Stimulated activated CD4-positive, alpha-beta T cell treated with anti-CD3 and anti-CD28 coated beads, Interleukin-15, amount 100 ng/mL, for 24 hours (primary cell): ENCODE measurements around the gene HSPA4.
"Not testable (repeated sequence)": the region's sequence is repeated elsewhere in the genome, so short reads cannot be mapped to it uniquely, and the experiment has no call there.

Experiments used
- DNase-seq: peaks from one replicate; pipeline ENCODE4 v3.0.0-alpha.2; 2020

HSPA4 gene

GRCh38 chr5:133128066-133128465 is 76.3 kb downstream of the HSPA4 start:
- no peak for DNase-seq

GRCh38 chr5:133129289-133129688 is 77.5 kb downstream of the HSPA4 start:
- no peak for DNase-seq

GRCh38 chr5:133129950-133130349 is 78.1 kb downstream of the HSPA4 start:
- DNase-seq: no peak

- DNase-seq: no peak
These were observed 78.7 kb downstream of the HSPA4 start for GRCh38 chr5:133130387-133131118.

GRCh38 chr5:133132717-133133116 is 80.9 kb downstream of the HSPA4 start:
- DNase-seq: no peak

- not testable (repeated sequence) for DNase-seq
These were observed 81.4 kb downstream of the HSPA4 start for GRCh38 chr5:133133241-133133640.

GRCh38 chr5:133136890-133137289 is 85.1 kb downstream of the HSPA4 start:
- DNase-seq: not testable (repeated sequence)

GRCh38 chr5:133140311-133140710 is 88.5 kb downstream of the HSPA4 start:
- no peak for DNase-seq

GRCh38 chr5:133141746-133142145 is 89.9 kb downstream of the HSPA4 start:
- no peak for DNase-seq

- no peak for DNase-seq
These were observed 91.0 kb downstream of the HSPA4 start for GRCh38 chr5:133142782-133143181.

GRCh38 chr5:133144245-133144981 is 92.6 kb downstream of the HSPA4 start:
- DNase-seq: no peak

GRCh38 chr5:133145436-133146170 is 93.8 kb downstream of the HSPA4 start:
- DNase-seq: no peak

GRCh38 chr5:133147411-133147810 is 95.6 kb downstream of the HSPA4 start:
- DNase-seq: peak; percentile 19

- no peak for DNase-seq
These were observed 96.2 kb downstream of the HSPA4 start for GRCh38 chr5:133147815-133148567.

- no peak for DNase-seq
These were observed 97.5 kb downstream of the HSPA4 start for GRCh38 chr5:133149345-133149744.

GRCh38 chr5:133150909-133151544 is 99.2 kb downstream of the HSPA4 start:
- DNase-seq: no peak

- no peak for DNase-seq
These were observed 102.7 kb downstream of the HSPA4 start for GRCh38 chr5:133154274-133155075.

GRCh38 chr5:133155326-133155969 is 103.6 kb downstream of the HSPA4 start:
- no peak for DNase-seq
